BE2C (cell line): ENCODE data around the gene CLEC3A.

Source experiments
- DNase-seq: peaks from one replicate; pipeline ENCODE4 v3.0.0-alpha.2; 2020
- H3K27me3 ChIP-seq: fragments of 250-450 bp; sonication (Bioruptor Pico); 2 replicates; pipeline ENCODE4 v1.5.1; 2020; ENCODE audit warnings: mild to moderate bottlenecking
- H3K36me3 ChIP-seq: fragments of 250-450 bp; sonication (Bioruptor Pico); 2 replicates; pipeline ENCODE4 v1.5.1; 2020; ENCODE audit warnings: mild to moderate bottlenecking
- H3K4me1 ChIP-seq: fragments of 250-450 bp; sonication (Bioruptor Pico); 2 replicates; pipeline ENCODE4 v1.5.1; 2020
- H3K4me3 ChIP-seq: 2 replicates; pipeline ENCODE4 v1.5.1; 2011; ENCODE audit warnings: low read depth, low read length
- H3K9me3 ChIP-seq: fragments of 250-450 bp; sonication (Bioruptor Pico); 2 replicates; pipeline ENCODE4 v1.5.1; 2020
- TF ChIP-seq, protein P1 (sequence below): IDR thresholded peaks from 2 replicates; pipeline ENCODE4 v1.5.1; 2012; ENCODE audit warnings: mild to moderate bottlenecking, low read depth, low read length

Gene CLEC3A

DNA sequence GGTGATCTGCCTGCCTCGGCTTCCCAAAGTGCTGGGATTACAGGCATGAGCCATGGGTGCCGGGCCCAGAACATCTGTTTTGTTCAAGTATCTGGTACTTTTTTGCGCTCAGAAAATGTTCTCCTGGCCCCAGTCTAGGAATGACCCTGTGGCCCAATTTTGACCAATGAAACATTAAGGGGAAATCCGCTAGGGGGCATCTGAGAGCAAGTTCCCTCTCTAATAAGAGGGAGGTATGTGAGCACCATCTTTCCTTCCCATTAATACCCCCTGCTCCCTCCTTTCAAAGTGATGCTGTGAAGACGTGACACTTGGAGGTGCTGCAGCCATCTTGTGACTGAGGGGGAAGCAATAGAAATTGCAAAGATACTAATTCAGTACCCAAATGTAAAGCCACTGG is 16.5 kb upstream of the CLEC3A start:
- DNase-seq: peak; percentile 22
- TF ChIP-seq, protein P1, sequence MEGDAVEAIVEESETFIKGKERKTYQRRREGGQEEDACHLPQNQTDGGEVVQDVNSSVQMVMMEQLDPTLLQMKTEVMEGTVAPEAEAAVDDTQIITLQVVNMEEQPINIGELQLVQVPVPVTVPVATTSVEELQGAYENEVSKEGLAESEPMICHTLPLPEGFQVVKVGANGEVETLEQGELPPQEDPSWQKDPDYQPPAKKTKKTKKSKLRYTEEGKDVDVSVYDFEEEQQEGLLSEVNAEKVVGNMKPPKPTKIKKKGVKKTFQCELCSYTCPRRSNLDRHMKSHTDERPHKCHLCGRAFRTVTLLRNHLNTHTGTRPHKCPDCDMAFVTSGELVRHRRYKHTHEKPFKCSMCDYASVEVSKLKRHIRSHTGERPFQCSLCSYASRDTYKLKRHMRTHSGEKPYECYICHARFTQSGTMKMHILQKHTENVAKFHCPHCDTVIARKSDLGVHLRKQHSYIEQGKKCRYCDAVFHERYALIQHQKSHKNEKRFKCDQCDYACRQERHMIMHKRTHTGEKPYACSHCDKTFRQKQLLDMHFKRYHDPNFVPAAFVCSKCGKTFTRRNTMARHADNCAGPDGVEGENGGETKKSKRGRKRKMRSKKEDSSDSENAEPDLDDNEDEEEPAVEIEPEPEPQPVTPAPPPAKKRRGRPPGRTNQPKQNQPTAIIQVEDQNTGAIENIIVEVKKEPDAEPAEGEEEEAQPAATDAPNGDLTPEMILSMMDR: peak; percentile 30
- no peaks in the 10 kb centered on the region for H3K36me3 ChIP-seq

DNA sequence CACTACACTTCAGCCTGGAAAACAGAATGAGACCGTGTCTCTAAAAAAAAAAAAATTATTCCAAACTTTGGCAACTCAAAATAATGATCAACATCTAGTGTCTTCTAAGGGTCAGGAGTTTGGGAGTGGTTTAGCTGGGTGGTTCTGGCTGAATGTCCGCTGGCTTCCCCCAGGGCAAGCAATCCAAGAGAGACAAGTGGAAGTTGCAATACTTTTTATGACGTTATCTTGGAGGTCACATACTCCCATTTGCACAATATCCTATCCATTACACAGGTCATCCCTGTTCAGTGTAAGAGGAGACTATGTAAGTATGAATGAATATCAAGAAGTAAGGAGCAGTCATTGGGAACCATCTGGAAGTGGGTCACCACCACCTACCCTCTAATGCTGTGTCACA is 15.2 kb upstream of the CLEC3A start:
- H3K9me3 ChIP-seq: no peaks in the 10 kb centered on the region
- H3K4me1 ChIP-seq: no peaks in the 10 kb centered on the region
- no peak for DNase-seq
- H3K36me3 ChIP-seq: no peaks in the 10 kb centered on the region
- no peak overlapping the region for H3K4me3 ChIP-seq
- TF ChIP-seq, protein P1: no peak
- H3K27me3 ChIP-seq: no peaks in the 10 kb centered on the region

More for the DNA sequence above, 16.5 kb upstream of the CLEC3A start:
- H3K4me1 ChIP-seq: no peaks in the 10 kb centered on the region
- no peak overlapping the region for H3K4me3 ChIP-seq
- no peaks in the 10 kb centered on the region for H3K9me3 ChIP-seq
- no peaks in the 10 kb centered on the region for H3K27me3 ChIP-seq

DNA sequence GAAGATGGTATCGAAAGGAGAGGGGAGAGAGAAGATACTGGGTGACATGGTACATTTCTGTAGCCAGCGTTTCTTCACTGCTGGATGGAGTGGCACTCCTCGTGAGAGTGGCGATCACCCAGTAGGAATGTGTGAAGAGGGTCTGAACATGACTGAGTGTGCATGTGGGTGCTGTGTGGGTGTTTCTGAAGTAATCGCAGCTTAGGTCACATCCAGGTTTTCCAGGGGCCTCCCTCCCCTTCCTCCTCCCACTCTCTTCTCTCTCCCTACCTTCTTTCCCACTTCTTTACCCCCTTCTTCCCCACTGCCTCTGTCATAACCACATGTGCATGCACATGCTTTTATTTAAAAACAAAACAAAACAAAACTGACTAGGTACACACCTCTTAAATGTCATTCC is 1.8 kb downstream of the CLEC3A start:
- TF ChIP-seq, protein P1: no peak
- Histone ChIP-seq H3K9me3 (no peaks in the 10 kb centered on the region; the same call in 1 of the 2 replicates), H3K36me3 (no peaks in the 10 kb centered on the region), H3K4me1 (no peaks in the 10 kb centered on the region), H3K4me3 (no peak overlapping the region), H3K27me3 (no peaks in the 10 kb centered on the region)
- no peak for DNase-seq

DNA sequence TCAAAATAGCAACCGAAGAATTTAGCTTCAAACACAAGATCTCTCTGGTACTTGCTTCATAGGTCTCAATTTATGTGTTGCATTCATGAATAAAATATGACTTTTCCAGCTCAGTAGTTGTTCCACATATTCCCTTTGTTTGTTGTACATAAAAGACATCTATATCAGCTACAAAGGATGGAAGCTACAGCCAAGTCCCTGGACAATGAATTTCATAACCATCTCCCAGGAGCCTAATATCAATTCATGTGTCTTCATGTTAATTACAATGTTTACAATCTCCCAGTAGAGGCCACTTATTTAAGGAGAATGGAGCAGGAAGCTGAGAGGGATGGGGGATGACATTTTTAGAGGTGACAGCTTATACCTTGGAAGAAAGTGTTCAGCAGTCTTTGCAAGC is 3.3 kb downstream of the CLEC3A start:
- TF ChIP-seq, protein P1: no peak
- no peak for DNase-seq
- Histone ChIP-seq H3K27me3 (no peaks in the 10 kb centered on the region), H3K4me1 (no peaks in the 10 kb centered on the region), H3K4me3 (no peak overlapping the region), H3K36me3 (no peaks in the 10 kb centered on the region), H3K9me3 (no peaks in the 10 kb centered on the region; the same call in 1 of the 2 replicates)

DNA sequence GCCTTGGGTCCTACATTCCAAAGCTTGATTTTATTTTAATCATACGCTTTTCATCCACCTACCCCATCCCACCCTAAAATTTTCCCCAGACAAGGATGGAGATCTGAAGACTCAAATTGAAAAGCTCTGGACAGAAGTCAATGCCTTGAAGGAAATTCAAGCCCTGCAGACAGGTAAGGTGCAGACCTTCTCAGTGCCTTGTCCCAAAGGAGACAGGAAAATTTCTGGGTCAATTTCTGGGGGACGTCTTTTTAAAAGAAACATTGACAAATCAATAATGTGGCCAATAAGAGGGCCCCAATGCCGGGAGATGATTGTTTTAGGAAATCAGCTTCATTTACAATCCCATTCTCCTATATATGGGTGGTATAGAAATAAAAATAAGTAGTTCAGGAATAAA is 5.7 kb downstream of the CLEC3A start:
- Histone ChIP-seq H3K9me3 (no peaks in the 10 kb centered on the region; the same call in 1 of the 2 replicates), H3K4me3 (no peak overlapping the region), H3K27me3 (no peaks in the 10 kb centered on the region), H3K4me1 (no peaks in the 10 kb centered on the region), H3K36me3 (no peaks in the 10 kb centered on the region)
- DNase-seq: no peak
- TF ChIP-seq, protein P1: no peak

DNA sequence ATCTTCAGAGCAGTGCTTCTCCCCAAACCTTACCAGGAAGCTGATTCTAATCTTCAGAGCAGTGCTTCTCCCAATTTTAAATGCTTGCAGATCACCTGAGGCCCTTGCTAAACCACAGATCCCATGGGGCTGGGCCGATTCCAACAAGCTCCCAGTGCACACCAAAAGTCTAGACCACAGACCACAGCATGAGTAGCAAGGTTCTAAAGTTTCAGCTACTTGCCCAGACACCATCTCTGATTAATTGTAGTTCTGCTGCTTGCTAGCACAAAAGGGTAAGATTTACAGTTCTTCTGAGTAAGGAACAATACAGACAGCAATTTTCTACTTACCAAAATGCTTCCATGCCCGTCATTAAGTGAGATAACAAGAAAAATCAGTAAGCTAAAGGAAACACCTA is 12.2 kb downstream of the CLEC3A start:
- Histone ChIP-seq H3K4me1 (no peaks in the 10 kb centered on the region), H3K4me3 (no peak overlapping the region), H3K36me3 (no peaks in the 10 kb centered on the region), H3K27me3 (no peaks in the 10 kb centered on the region), H3K9me3 (no peaks in the 10 kb centered on the region)
- TF ChIP-seq, protein P1: no peak
- DNase-seq: no peak
